Muscle layer of colon (tissue), 2 donors: Measurements from ENCODE around the gene TRPM2.

Experiments
- H3K27ac ChIP-seq: one replicate; pipeline ENCODE4 v1.7.0; 2013; ENCODE audit warnings: low read depth, mild to moderate bottlenecking, low read length, moderate library complexity
- H3K27me3 ChIP-seq, 2 donors: one replicate each; pipeline ENCODE4 v1.7.0; 2013; ENCODE audit warnings: low read length in 2 of 2, mild to moderate bottlenecking in 2 of 2; ENCODE audit not compliant: insufficient read depth in 2 of 2, control insufficient read depth in 1 of 2
- H3K36me3 ChIP-seq: one replicate; pipeline ENCODE4 v1.7.0; 2013; ENCODE audit warnings: mild to moderate bottlenecking, low read length; ENCODE audit not compliant: insufficient read depth
- H3K4me1 ChIP-seq: one replicate; pipeline ENCODE4 v1.7.0; 2013; ENCODE audit warnings: mild to moderate bottlenecking, low read length; ENCODE audit not compliant: insufficient read depth
- H3K4me3 ChIP-seq, 2 donors: one replicate each; pipeline ENCODE4 v1.7.0; 2013; ENCODE audit warnings: low read length in 2 of 2, low read depth in 1 of 2, mild to moderate bottlenecking in 1 of 2, moderate library complexity in 1 of 2
- H3K9ac ChIP-seq: one replicate; pipeline ENCODE4 v1.7.0; 2013; ENCODE audit warnings: low read length
- H3K9me3 ChIP-seq: one replicate; pipeline ENCODE4 v1.7.0; 2013; ENCODE audit warnings: mild to moderate bottlenecking, low read length
- donor health status: abdominal sarcoma.
- donor health status: Adenocarcinoma of cecum.

The TRPM2 gene

GRCh38 chr21:44454058-44454457 is 100.6 kb downstream of the TRPM2 start:
- no peaks in the 10 kb centered on the region for H3K27me3 ChIP-seq
- H3K4me1 ChIP-seq = peaks cover 5% of the 10 kb centered on the region
- no peak overlapping the region for H3K9ac ChIP-seq
- H3K36me3 ChIP-seq = no peaks in the 10 kb centered on the region
- H3K4me3 ChIP-seq = no peak overlapping the region
- H3K27ac ChIP-seq = no peak overlapping the region
- H3K9me3 ChIP-seq = no peaks in the 10 kb centered on the region

GRCh38 chr21:44454747-44455523 is 101.5 kb downstream of the TRPM2 start, which contains the start of gene LRRC3:
TSS of gene LRRC3 (plus strand) at chr21:44455510. CDS start at chr21:44456645, 1,135 bp downstream.
- no peaks in the 10 kb centered on the region for H3K4me1 ChIP-seq
- no peaks in the 10 kb centered on the region for H3K27me3 ChIP-seq
- H3K4me3 ChIP-seq = peak within 1 kb of the TSS; percentile 60 to 64
- H3K36me3 ChIP-seq = no peaks in the 10 kb centered on the region
- H3K27ac ChIP-seq = peak within 1 kb of the TSS; percentile 66
- H3K9ac ChIP-seq = peak within 1 kb of the TSS; percentile 15
- H3K9me3 ChIP-seq = no peaks in the 10 kb centered on the region

- Histone ChIP-seq H3K4me3 (peak overlapping the region; percentile 60 to 64), H3K4me1 (no peaks in the 10 kb centered on the region), H3K27me3 (no peaks in the 10 kb centered on the region), H3K9me3 (no peaks in the 10 kb centered on the region), H3K27ac (peak overlapping the region; percentile 66), H3K9ac (peak overlapping the region; percentile 15), H3K36me3 (no peaks in the 10 kb centered on the region)
Measured at GRCh38 chr21:44455524-44456213, 102.2 kb downstream of the TRPM2 start.

- Histone ChIP-seq H3K36me3 (no peaks in the 10 kb centered on the region), H3K4me1 (no peaks in the 10 kb centered on the region), H3K27ac (no peak overlapping the region), H3K9me3 (no peaks in the 10 kb centered on the region), H3K4me3 (peak overlapping the region; percentile 60 to 64), H3K27me3 (no peaks in the 10 kb centered on the region), H3K9ac (peak overlapping the region; percentile 15)
Measured at GRCh38 chr21:44456214-44456914, 102.9 kb downstream of the TRPM2 start.

GRCh38 chr21:44456915-44457736 is 103.7 kb downstream of the TRPM2 start:
- Histone ChIP-seq H3K36me3 (no peaks in the 10 kb centered on the region), H3K9me3 (no peaks in the 10 kb centered on the region), H3K27ac (no peak overlapping the region), H3K4me1 (peaks cover 4% of the 10 kb centered on the region), H3K9ac (no peak overlapping the region), H3K4me3 (no peak overlapping the region), H3K27me3 (no peaks in the 10 kb centered on the region)

GRCh38 chr21:44458971-44459711 is 105.7 kb downstream of the TRPM2 start:
- Histone ChIP-seq H3K27ac (no peak overlapping the region), H3K36me3 (no peaks in the 10 kb centered on the region), H3K27me3 (no peaks in the 10 kb centered on the region), H3K4me3 (no peak overlapping the region), H3K9me3 (no peaks in the 10 kb centered on the region), H3K9ac (no peak overlapping the region), H3K4me1 (peaks cover 4% of the 10 kb centered on the region)

- Histone ChIP-seq H3K4me1 (peaks cover 4% of the 10 kb centered on the region), H3K9me3 (no peaks in the 10 kb centered on the region), H3K27me3 (no peaks in the 10 kb centered on the region), H3K9ac (no peak overlapping the region), H3K36me3 (no peaks in the 10 kb centered on the region), H3K4me3 (no peak overlapping the region), H3K27ac (no peak overlapping the region)
Measured at GRCh38 chr21:44459712-44460440, 106.5 kb downstream of the TRPM2 start.

GRCh38 chr21:44460441-44460755 is 107.0 kb downstream of the TRPM2 start:
- H3K4me1 ChIP-seq = peaks cover 4% of the 10 kb centered on the region
- no peaks in the 10 kb centered on the region for H3K36me3 ChIP-seq

GRCh38 chr21:44461005-44461404 is 107.6 kb downstream of the TRPM2 start:
- Histone ChIP-seq H3K27me3 (no peaks in the 10 kb centered on the region), H3K27ac (no peak overlapping the region), H3K4me1 (peaks cover 4% of the 10 kb centered on the region), H3K36me3 (no peaks in the 10 kb centered on the region), H3K9me3 (no peaks in the 10 kb centered on the region), H3K4me3 (no peak overlapping the region), H3K9ac (no peak overlapping the region)

More at GRCh38 chr21:44460441-44460755, 107.0 kb downstream of the TRPM2 start:
- no peaks in the 10 kb centered on the region for H3K9me3 ChIP-seq
- no peaks in the 10 kb centered on the region for H3K27me3 ChIP-seq
- H3K4me3 ChIP-seq = no peak overlapping the region
- H3K27ac ChIP-seq = no peak overlapping the region
- H3K9ac ChIP-seq = no peak overlapping the region

GRCh38 chr21:44461464-44462001 is 108.1 kb downstream of the TRPM2 start:
- H3K4me3 ChIP-seq = no peak overlapping the region
- no peaks in the 10 kb centered on the region for H3K27me3 ChIP-seq
- H3K9ac ChIP-seq = no peak overlapping the region
- no peak overlapping the region for H3K27ac ChIP-seq
- peaks cover 4% of the 10 kb centered on the region for H3K4me1 ChIP-seq
- H3K36me3 ChIP-seq = no peaks in the 10 kb centered on the region
- H3K9me3 ChIP-seq = no peaks in the 10 kb centered on the region
